K562 (cell line): ENCODE data around the gene RBKS. TPM values are rescaled to one million over a fixed set of nuclear protein-coding genes. Genes with fewer than 3 reads are reported as not detected.

Source experiments
- DACH1 ChIP-seq: fragments of 450-650 bp; IDR thresholded peaks from 2 replicates; pipeline ENCODE4 v1.6.1; 2018; ENCODE audit not compliant: partially characterized antibody
- GTF2A2 ChIP-seq: IDR thresholded peaks from 2 replicates; pipeline ENCODE4 v1.6.1; 2016; ENCODE audit warnings: mild to moderate bottlenecking, missing genetic modification characterization, missing compliant biosample characterization
- GTF2E2 ChIP-seq: fragments of 200-800 bp; sonication (Bioruptor generic); IDR thresholded peaks from 2 replicates; pipeline ENCODE4 v1.6.1; 2016; ENCODE audit warnings: missing genetic modification characterization, missing compliant biosample characterization
- HIVEP1 ChIP-seq: fragments of 250-450 bp; sonication (Bioruptor Pico); IDR thresholded peaks from 2 replicates; pipeline ENCODE4 v1.4.0; 2020; ENCODE audit warnings: mild to moderate bottlenecking
- NR1H2 ChIP-seq: sonication (generic); formaldehyde crosslinking; IDR thresholded peaks from 2 replicates; pipeline ENCODE4 v1.4.0; 2020; ENCODE audit warnings: mild to moderate bottlenecking, missing genetic modification reagents
- PRPF4 ChIP-seq: fragments of 200-400 bp; formaldehyde crosslinking; IDR thresholded peaks from one replicate; pipeline ENCODE4 v1.6.1; 2017; ENCODE audit warnings: low read length, low read depth, mild to moderate bottlenecking; ENCODE audit not compliant: insufficient read depth, poor library complexity, severe bottlenecking
- polyA plus RNA-seq, 8 experiments: library from polyadenylated mRNA; depleted of rRNA in 4 of 8; stranded (reverse) in 5 of 8; unstranded in 3 of 8; fragments of >200 nt; fragmentation: Nextera tagmentation in 2 of 8; fragmentation: Illumina TruSeq in 1 of 8; extraction: Ambion mirVana in 2 of 8; extraction: Trizol in 1 of 8; gene quantifications; 2 replicates each; pipeline versions ENCODE4 v1.2.1 to v1.2.3, GENCODE V29; 2011 to 2014; ENCODE audit warnings: inconsistent platforms in 1 of 8, missing spikeins in 1 of 8
- total RNA-seq, 7 experiments: library from RNA; depleted of rRNA in 6 of 7; stranded (reverse); fragments of >200 nt in 6 of 7; fragmentation: Illumina TruSeq in 2 of 7; extraction: Trizol in 2 of 7; gene quantifications; 2 replicates each; pipeline versions ENCODE4 v1.2.1 to v1.2.3, GENCODE V29; 2011 to 2021; ENCODE audit warnings: low replicate concordance in 1 of 7
- TF ChIP-seq, protein P1 (sequence below): fragments of 250-450 bp; sonication (Bioruptor Pico); IDR thresholded peaks from 2 replicates; pipeline ENCODE4 v1.5.0; 2020; ENCODE audit warnings: mild to moderate bottlenecking, borderline replicate concordance
- TF ChIP-seq, protein P2 (sequence below): fragments of 450-650 bp; IDR thresholded peaks from 2 replicates; pipeline ENCODE4 v1.7.0; 2016; ENCODE audit warnings: borderline replicate concordance
- TF ChIP-seq, protein P3 (sequence below): IDR thresholded peaks from 2 replicates; pipeline ENCODE4 v1.6.1; 2016; ENCODE audit warnings: missing genetic modification characterization, missing compliant biosample characterization
- TF ChIP-seq, protein P4 (sequence below): fragments of 250-450 bp; sonication (Bioruptor Pico); IDR thresholded peaks from 2 replicates; pipeline ENCODE4 v1.4.0; 2020; ENCODE audit warnings: mild to moderate bottlenecking, moderate library complexity, borderline replicate concordance
- TF ChIP-seq, protein P5 (sequence below): fragments of 450-650 bp; conservative IDR thresholded peaks from 2 replicates; pipeline ENCODE4 v1.6.1; 2016; ENCODE audit warnings: missing genetic modification characterization, low read depth, mild to moderate bottlenecking, control low read depth, missing compliant biosample characterization

Gene RBKS
- total and polyA plus RNA-seq, 9 of the 15 experiments (the other 6 are each of a cell fraction or from before 2014, with no cell fraction given) = 0.06 to 0.39 (median 0.19) TPM

DNA sequence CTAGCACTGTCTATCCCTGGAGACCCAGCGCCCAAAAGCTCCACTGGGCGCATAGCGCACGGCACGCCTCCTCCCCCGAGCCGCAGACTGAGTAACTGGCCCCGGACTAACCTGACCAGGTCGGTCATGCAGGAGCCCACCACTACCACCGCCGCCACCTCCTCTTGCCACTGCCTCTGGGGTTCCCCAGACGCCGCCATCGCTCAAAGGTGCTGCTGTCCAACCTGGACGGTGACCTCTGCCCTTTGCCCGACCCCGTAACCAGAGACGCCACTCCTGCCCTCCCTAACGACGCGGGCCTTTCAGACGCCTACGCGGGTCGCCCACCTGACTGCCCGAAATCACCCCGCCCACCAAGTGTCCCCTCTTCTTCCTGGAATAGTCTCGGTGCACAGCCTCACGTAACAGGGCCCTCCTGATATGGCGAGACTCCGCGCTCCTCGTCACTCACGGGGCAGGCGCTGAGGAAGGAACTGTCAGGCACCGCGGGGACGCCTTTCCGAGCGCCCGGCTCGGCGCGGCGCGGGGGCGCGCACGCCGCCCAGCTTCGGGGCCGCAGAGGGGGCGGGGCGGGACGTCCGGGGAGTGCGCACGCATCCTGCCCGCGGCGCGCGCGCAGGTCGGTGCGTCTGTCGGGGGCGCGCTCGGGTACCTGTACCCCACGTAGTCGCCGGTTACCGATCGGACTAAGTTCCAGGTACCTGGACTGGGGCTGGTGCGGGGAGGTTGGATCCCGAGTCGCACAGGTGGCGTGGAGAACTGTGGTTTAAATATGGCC is at the start of gene RBKS, which contains the start of gene BABAM2 (continued):
- TF ChIP-seq, protein P1, sequence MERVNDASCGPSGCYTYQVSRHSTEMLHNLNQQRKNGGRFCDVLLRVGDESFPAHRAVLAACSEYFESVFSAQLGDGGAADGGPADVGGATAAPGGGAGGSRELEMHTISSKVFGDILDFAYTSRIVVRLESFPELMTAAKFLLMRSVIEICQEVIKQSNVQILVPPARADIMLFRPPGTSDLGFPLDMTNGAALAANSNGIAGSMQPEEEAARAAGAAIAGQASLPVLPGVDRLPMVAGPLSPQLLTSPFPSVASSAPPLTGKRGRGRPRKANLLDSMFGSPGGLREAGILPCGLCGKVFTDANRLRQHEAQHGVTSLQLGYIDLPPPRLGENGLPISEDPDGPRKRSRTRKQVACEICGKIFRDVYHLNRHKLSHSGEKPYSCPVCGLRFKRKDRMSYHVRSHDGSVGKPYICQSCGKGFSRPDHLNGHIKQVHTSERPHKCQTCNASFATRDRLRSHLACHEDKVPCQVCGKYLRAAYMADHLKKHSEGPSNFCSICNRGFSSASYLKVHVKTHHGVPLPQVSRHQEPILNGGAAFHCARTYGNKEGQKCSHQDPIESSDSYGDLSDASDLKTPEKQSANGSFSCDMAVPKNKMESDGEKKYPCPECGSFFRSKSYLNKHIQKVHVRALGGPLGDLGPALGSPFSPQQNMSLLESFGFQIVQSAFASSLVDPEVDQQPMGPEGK (CRISPR knock-in tag) = no peak
- no peak; the same call in 1 of the 2 replicates for TF ChIP-seq NR1H2
- TF ChIP-seq DACH1 = peak; percentile 93
- TF ChIP-seq, protein P2, sequence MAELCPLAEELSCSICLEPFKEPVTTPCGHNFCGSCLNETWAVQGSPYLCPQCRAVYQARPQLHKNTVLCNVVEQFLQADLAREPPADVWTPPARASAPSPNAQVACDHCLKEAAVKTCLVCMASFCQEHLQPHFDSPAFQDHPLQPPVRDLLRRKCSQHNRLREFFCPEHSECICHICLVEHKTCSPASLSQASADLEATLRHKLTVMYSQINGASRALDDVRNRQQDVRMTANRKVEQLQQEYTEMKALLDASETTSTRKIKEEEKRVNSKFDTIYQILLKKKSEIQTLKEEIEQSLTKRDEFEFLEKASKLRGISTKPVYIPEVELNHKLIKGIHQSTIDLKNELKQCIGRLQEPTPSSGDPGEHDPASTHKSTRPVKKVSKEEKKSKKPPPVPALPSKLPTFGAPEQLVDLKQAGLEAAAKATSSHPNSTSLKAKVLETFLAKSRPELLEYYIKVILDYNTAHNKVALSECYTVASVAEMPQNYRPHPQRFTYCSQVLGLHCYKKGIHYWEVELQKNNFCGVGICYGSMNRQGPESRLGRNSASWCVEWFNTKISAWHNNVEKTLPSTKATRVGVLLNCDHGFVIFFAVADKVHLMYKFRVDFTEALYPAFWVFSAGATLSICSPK = no peak
- no peak for TF ChIP-seq GTF2A2 (tag)
- TF ChIP-seq, protein P3, sequence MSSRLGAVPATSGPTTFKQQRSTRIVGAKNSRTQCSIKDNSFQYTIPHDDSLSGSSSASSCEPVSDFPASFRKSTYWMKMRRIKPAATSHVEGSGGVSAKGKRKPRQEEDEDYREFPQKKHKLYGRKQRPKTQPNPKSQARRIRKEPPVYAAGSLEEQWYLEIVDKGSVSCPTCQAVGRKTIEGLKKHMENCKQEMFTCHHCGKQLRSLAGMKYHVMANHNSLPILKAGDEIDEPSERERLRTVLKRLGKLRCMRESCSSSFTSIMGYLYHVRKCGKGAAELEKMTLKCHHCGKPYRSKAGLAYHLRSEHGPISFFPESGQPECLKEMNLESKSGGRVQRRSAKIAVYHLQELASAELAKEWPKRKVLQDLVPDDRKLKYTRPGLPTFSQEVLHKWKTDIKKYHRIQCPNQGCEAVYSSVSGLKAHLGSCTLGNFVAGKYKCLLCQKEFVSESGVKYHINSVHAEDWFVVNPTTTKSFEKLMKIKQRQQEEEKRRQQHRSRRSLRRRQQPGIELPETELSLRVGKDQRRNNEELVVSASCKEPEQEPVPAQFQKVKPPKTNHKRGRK (tag) = no peak
- TF ChIP-seq HIVEP1 (CRISPR knock-in tag) = no peak
- TF ChIP-seq, protein P4, sequence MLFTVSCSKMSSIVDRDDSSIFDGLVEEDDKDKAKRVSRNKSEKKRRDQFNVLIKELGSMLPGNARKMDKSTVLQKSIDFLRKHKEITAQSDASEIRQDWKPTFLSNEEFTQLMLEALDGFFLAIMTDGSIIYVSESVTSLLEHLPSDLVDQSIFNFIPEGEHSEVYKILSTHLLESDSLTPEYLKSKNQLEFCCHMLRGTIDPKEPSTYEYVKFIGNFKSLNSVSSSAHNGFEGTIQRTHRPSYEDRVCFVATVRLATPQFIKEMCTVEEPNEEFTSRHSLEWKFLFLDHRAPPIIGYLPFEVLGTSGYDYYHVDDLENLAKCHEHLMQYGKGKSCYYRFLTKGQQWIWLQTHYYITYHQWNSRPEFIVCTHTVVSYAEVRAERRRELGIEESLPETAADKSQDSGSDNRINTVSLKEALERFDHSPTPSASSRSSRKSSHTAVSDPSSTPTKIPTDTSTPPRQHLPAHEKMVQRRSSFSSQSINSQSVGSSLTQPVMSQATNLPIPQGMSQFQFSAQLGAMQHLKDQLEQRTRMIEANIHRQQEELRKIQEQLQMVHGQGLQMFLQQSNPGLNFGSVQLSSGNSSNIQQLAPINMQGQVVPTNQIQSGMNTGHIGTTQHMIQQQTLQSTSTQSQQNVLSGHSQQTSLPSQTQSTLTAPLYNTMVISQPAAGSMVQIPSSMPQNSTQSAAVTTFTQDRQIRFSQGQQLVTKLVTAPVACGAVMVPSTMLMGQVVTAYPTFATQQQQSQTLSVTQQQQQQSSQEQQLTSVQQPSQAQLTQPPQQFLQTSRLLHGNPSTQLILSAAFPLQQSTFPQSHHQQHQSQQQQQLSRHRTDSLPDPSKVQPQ (CRISPR knock-in tag) = no peak
- no peak for TF ChIP-seq GTF2E2
- TF ChIP-seq, protein P5, sequence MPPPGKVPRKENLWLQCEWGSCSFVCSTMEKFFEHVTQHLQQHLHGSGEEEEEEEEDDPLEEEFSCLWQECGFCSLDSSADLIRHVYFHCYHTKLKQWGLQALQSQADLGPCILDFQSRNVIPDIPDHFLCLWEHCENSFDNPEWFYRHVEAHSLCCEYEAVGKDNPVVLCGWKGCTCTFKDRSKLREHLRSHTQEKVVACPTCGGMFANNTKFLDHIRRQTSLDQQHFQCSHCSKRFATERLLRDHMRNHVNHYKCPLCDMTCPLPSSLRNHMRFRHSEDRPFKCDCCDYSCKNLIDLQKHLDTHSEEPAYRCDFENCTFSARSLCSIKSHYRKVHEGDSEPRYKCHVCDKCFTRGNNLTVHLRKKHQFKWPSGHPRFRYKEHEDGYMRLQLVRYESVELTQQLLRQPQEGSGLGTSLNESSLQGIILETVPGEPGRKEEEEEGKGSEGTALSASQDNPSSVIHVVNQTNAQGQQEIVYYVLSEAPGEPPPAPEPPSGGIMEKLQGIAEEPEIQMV (tag) = no peak
- TF ChIP-seq PRPF4 = no peak
